GM18861 (cell line): ENCODE data around the gene PGBD4.

Experiments used
- ATAC-seq: cut with Tn5 transposase; IDR thresholded peaks from one replicate; pipeline ENCODE4 v1.9.1; 2021; ENCODE audit not compliant: unreplicated experiment

PGBD4 gene

GRCh38 chr15:34101366-34102174, at the start of gene PGBD4, which contains the start of gene EMC7:
PGBD4 (plus strand) TSS chr15:34102083; CDS start chr15:34102532, 449 bp downstream.
EMC7 (minus strand) TSS chr15:34101862; CDS start chr15:34101839, 23 bp downstream.
- peak; percentile 96 for ATAC-seq

- no peak for ATAC-seq
Measured at GRCh38 chr15:34054081-34054707, 47.7 kb upstream of the PGBD4 start.

GRCh38 chr15:34055868-34056595, 45.9 kb upstream of the PGBD4 start:
- ATAC-seq, result no peak

- ATAC-seq, result no peak
Measured at GRCh38 chr15:34056911-34057310, 45.0 kb upstream of the PGBD4 start.

- no peak for ATAC-seq
Measured at GRCh38 chr15:34059476-34059875, 42.4 kb upstream of the PGBD4 start.

- no peak for ATAC-seq
Measured at GRCh38 chr15:34059946-34060345, 41.9 kb upstream of the PGBD4 start.

- no peak for ATAC-seq
Measured at GRCh38 chr15:34064438-34064837, 37.4 kb upstream of the PGBD4 start.

GRCh38 chr15:34065261-34065660, 36.6 kb upstream of the PGBD4 start:
- ATAC-seq, result no peak

- ATAC-seq, result no peak
Measured at GRCh38 chr15:34065941-34066340, 35.9 kb upstream of the PGBD4 start.

- no peak for ATAC-seq
Measured at GRCh38 chr15:34070003-34070402, 31.9 kb upstream of the PGBD4 start.

GRCh38 chr15:34076785-34077184, 25.1 kb upstream of the PGBD4 start:
- no peak for ATAC-seq

- no peak for ATAC-seq
Measured at GRCh38 chr15:34078900-34079299, 23.0 kb upstream of the PGBD4 start.

- ATAC-seq, result no peak
Measured at GRCh38 chr15:34079904-34080303, 22.0 kb upstream of the PGBD4 start.

GRCh38 chr15:34084086-34084485, 17.8 kb upstream of the PGBD4 start:
- no peak for ATAC-seq

- ATAC-seq, result no peak
Measured at GRCh38 chr15:34085746-34086145, 16.1 kb upstream of the PGBD4 start.

- no peak for ATAC-seq
Measured at GRCh38 chr15:34099914-34100313, 2.0 kb upstream of the PGBD4 start.

- ATAC-seq, result no peak
Measured at GRCh38 chr15:34102175-34102925, 467 bp downstream of the PGBD4 start.

- no peak for ATAC-seq
Measured at GRCh38 chr15:34106423-34106822, 4.5 kb downstream of the PGBD4 start.

GRCh38 chr15:34107315-34107714, 5.4 kb downstream of the PGBD4 start:
- ATAC-seq, result no peak

- no peak for ATAC-seq
Measured at GRCh38 chr15:34109797-34110663, 8.1 kb downstream of the PGBD4 start.
